Brain microvascular endothelial cell (primary cell): ENCODE results near the gene LCT.

Experiments
- DNase-seq: peaks from one replicate; pipeline ENCODE4 v3.0.0-alpha.2; 2020
- H3K27ac ChIP-seq: fragments of 250-450 bp; sonication (Bioruptor Pico); 2 replicates; pipeline ENCODE4 v1.5.1; 2020; ENCODE audit warnings: mild to moderate bottlenecking, moderate library complexity
- H3K27me3 ChIP-seq: fragments of 250-450 bp; sonication (Bioruptor Pico); replicated peaks from 2 replicates; pipeline ENCODE4 v1.5.1; 2020; ENCODE audit warnings: mild to moderate bottlenecking
- H3K36me3 ChIP-seq: fragments of 250-450 bp; sonication (Bioruptor Pico); replicated peaks from 2 replicates; pipeline ENCODE4 v1.5.1; 2020; ENCODE audit warnings: mild to moderate bottlenecking
- H3K4me3 ChIP-seq: 2 replicates; pipeline ENCODE4 v1.5.1; 2011; ENCODE audit warnings: low read depth, mild to moderate bottlenecking, control low read depth, low read length, moderate library complexity
- in situ Hi-C: cut with HindIII; loops from 2 replicates; pipeline ENCODE4 v1.10.0; 2017; ENCODE audit warnings: low sequenced_read_pairs, low pct_ligation_motif_present
- TF ChIP-seq, protein P1 (sequence below): IDR thresholded peaks from 2 replicates; pipeline ENCODE4 v1.5.1; 2011; ENCODE audit warnings: low read depth, mild to moderate bottlenecking, moderate library complexity, low read length, control low read depth, inconsistent platforms; ENCODE audit errors: missing control alignments

The LCT gene

DNA sequence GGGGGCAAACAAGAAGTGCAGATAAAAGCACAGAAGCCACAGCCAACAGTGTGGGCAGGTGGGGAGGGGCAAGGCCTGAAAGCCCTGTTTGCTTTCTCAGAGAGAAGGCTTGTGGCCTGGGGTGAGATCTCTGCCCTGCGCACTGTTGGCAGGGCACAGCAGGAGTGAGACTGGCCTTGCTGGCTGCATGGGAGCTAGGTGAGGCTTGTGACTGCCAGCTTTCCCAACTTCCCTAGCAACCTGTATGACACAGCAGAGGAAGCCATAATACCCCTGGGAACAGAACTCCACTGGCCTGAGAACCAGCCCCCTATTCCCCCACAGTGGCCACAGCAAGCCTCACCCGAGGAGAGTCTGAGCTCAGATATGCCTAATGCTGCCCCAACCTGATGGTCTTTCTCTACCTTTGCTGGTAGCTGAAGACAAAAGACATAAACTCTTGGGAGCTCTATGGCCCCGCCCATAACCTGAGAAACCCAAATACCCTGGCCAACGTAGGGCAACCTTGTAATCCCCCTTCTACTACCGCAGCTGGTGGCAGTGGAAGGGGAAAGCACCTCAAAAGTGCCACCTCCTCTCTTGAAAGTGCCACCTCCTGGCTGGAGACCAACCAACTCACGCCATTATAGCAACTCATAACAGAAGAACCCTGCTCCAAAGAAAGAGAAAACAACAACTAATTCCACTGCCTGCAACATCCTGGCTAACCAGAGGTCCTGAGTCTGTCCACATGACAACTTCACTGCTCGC, 44.4 kb downstream of the LCT start:
- Histone ChIP-seq H3K27me3 (no peaks in the 10 kb centered on the region), H3K27ac (no peak overlapping the region), H3K36me3 (no peaks in the 10 kb centered on the region), H3K4me3 (no peak overlapping the region)
- TF ChIP-seq, protein P1, sequence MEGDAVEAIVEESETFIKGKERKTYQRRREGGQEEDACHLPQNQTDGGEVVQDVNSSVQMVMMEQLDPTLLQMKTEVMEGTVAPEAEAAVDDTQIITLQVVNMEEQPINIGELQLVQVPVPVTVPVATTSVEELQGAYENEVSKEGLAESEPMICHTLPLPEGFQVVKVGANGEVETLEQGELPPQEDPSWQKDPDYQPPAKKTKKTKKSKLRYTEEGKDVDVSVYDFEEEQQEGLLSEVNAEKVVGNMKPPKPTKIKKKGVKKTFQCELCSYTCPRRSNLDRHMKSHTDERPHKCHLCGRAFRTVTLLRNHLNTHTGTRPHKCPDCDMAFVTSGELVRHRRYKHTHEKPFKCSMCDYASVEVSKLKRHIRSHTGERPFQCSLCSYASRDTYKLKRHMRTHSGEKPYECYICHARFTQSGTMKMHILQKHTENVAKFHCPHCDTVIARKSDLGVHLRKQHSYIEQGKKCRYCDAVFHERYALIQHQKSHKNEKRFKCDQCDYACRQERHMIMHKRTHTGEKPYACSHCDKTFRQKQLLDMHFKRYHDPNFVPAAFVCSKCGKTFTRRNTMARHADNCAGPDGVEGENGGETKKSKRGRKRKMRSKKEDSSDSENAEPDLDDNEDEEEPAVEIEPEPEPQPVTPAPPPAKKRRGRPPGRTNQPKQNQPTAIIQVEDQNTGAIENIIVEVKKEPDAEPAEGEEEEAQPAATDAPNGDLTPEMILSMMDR, result no peak
- no peak for DNase-seq
- in situ Hi-C loops, result no loop called here

DNA sequence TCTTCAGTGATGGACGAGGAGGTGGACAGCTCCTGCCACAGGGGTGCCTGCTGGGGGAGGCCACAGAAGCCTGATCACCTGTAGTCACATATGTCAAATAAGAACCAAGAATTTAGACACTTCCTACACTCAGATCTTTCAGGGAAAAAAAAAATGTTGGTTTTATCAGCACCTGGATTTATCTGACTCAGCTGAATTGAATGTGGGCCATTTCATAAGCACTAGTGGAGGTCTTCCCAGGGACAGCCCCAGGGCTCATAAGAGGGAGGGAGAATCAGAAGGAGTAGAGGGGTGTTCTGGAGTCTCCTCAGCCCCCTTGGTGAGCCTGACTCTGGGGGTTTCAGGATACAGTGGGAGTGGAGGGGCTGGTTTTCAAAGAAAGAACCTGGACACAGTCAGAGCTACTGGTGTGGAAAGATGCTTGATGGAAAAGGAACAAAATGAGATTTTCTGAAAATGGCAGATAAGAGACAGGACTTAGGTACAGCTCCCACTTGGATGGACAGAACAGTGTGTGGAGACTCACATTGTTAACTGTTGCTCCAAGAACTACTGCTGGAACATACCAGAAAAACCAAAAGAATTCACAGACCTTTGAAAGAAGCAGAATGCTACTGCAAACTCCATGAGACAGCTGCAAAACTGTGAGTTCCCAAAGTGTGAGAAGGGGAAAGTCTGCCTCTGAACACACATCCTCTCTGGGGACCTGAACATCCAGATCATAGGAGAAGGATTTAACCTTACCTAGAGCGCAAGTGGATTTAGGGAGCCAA, 45.4 kb downstream of the LCT start:
- in situ Hi-C loops, result no loop called here
- no peak overlapping the region for H3K4me3 ChIP-seq
- no peak overlapping the region for H3K27ac ChIP-seq
- DNase-seq, result no peak
- H3K27me3 ChIP-seq, result no peaks in the 10 kb centered on the region
- H3K36me3 ChIP-seq, result no peaks in the 10 kb centered on the region
- TF ChIP-seq, protein P1, result no peak

DNA sequence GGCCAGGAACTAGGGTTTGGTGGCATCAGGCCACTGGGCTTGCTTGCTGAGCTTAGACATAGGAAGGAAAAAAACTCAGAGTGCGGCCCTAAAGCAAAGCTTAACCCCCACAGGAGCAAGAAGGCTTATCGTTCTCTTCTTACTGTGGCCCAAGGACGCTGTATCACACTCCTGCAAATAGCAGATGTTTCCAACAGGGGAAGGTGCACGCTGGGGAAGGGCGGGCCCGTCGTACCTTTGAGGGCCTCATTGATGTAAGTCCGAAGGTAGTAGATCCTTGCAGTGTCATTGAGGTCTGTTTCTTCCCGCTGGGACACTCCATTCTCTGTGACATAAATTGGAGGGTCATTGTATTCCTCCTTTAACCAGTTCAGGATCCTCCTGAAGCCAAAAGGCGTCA, 46.6 kb downstream of the LCT start:
- DNase-seq, result no peak
- TF ChIP-seq, protein P1, result no peak
- in situ Hi-C loops, result no loop called here

DNA sequence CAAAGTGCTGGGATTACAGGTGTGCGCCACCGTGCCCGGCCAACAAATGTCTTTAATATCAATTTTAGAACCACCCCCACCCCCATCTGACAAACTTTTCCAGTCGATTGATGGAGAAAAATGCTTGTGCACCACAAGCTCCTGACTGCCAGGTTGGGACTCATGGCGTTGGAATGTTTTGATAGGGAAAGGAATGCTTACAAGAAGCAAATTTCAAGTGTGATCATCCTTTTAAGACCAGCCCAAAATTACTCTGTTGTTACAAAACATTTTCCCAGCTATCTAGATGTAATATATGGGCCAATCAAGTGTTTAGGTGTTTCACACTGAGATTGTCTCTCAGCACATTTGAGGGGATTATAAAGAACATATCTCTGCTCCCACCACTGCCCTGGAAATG, 50.2 kb downstream of the LCT start:
- DNase-seq, result peak; percentile 90

More for the DNA sequence above, 46.6 kb downstream of the LCT start:
- H3K27ac ChIP-seq, result no peak overlapping the region
- H3K4me3 ChIP-seq, result no peak overlapping the region
- no peaks in the 10 kb centered on the region for H3K27me3 ChIP-seq
- H3K36me3 ChIP-seq, result no peaks in the 10 kb centered on the region

DNA sequence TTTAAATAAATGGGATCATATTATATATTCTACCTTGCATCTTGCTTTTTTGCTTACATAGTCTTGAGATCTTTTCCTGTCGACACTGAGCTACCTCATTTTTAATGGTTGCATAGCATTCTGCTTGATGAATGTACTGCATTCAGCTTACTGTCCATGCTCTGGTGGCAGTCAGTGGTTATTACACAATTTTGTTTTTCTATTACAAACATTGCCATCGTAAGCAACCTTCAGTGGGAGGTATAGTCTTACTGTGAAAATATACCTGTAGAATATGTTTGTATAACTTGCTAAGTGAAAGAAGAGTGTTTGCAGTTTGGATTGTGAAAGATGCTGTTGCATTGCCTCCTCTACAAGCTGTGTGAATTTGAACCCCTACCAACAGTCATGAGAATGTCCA, 52.0 kb downstream of the LCT start:
- no peak for DNase-seq
- Histone ChIP-seq H3K27me3 (no peaks in the 10 kb centered on the region), H3K27ac (no peak overlapping the region), H3K36me3 (peaks cover 50% of the 10 kb centered on the region), H3K4me3 (no peak overlapping the region)
- TF ChIP-seq, protein P1, result peak; percentile 43
- in situ Hi-C loops, result no loop called here

More for the DNA sequence above, 50.2 kb downstream of the LCT start:
- Histone ChIP-seq H3K27me3 (no peaks in the 10 kb centered on the region), H3K36me3 (peaks cover 32% of the 10 kb centered on the region), H3K27ac (peak overlapping the region; percentile 65), H3K4me3 (no peak overlapping the region)
- TF ChIP-seq, protein P1, result no peak
- in situ Hi-C loops, result no loop called here
